Mesendoderm (in vitro differentiated cells): ENCODE results near the gene ERC2.
A peak's percentile ranks its signal among the peaks of the same experiment; 100 is the strongest.

Experiments used
- DNase-seq: peaks from one replicate; pipeline ENCODE4 v3.0.0; 2013
- H2AK5ac ChIP-seq: 2 replicates; pipeline ENCODE4 v1.6.1; 2013; ENCODE audit warnings: low read length, inconsistent platforms
- H2BK120ac ChIP-seq: 2 replicates; pipeline ENCODE4 v1.6.1; 2013; ENCODE audit warnings: low read depth, mild to moderate bottlenecking, low read length, moderate library complexity, mixed read lengths
- H2BK15ac ChIP-seq: replicated peaks from 2 replicates; pipeline ENCODE4 v1.6.1; 2013; ENCODE audit warnings: low read depth, mild to moderate bottlenecking, moderate library complexity
- H2BK5ac ChIP-seq: 2 replicates; pipeline ENCODE4 v1.6.1; 2013; ENCODE audit warnings: low read length, inconsistent platforms
- H3K18ac ChIP-seq: 2 replicates; pipeline ENCODE4 v1.6.1; 2013; ENCODE audit warnings: mild to moderate bottlenecking, low read length, mixed read lengths
- H3K23ac ChIP-seq: one replicate; pipeline ENCODE4 v1.6.1; 2013; ENCODE audit warnings: low read length
- H3K27ac ChIP-seq: 2 replicates; pipeline ENCODE4 v1.5.1; 2013; ENCODE audit warnings: low read depth, mild to moderate bottlenecking, inconsistent platforms, low read length, moderate library complexity
- H3K27me3 ChIP-seq: 2 replicates; pipeline ENCODE4 v1.6.1; 2013; ENCODE audit warnings: low read length, control low read depth, mild to moderate bottlenecking, inconsistent platforms; ENCODE audit not compliant: insufficient read depth, poor library complexity
- H3K36me3 ChIP-seq: 2 replicates; pipeline ENCODE4 v1.6.1; 2013; ENCODE audit warnings: low read length, inconsistent platforms; ENCODE audit not compliant: control insufficient read depth, insufficient read depth
- H3K4ac ChIP-seq: one replicate; pipeline ENCODE4 v1.6.1; 2013; ENCODE audit warnings: low read depth, mild to moderate bottlenecking, low read length, moderate library complexity
- H3K4me1 ChIP-seq: 2 replicates; pipeline ENCODE4 v1.6.1; 2013; ENCODE audit warnings: low read depth, low read length, inconsistent platforms; ENCODE audit not compliant: control insufficient read depth
- H3K4me2 ChIP-seq: 2 replicates; pipeline ENCODE4 v1.6.1; 2013; ENCODE audit warnings: low read length
- H3K4me3 ChIP-seq: 2 replicates; pipeline ENCODE4 v1.5.1; 2013; ENCODE audit warnings: mild to moderate bottlenecking, low read length
- H3K56ac ChIP-seq: one replicate; pipeline ENCODE4 v1.6.1; 2013; ENCODE audit warnings: low read length
- H3K79me1 ChIP-seq: 2 replicates; pipeline ENCODE4 v1.6.1; 2013; ENCODE audit warnings: low read length, inconsistent platforms
- H3K79me2 ChIP-seq: 2 replicates; pipeline ENCODE4 v1.6.1; 2013; ENCODE audit warnings: mild to moderate bottlenecking, low read length; ENCODE audit not compliant: control insufficient read depth, insufficient read depth
- H3K9ac ChIP-seq: 2 replicates; pipeline ENCODE4 v1.6.1; 2013; ENCODE audit warnings: low read length, inconsistent platforms
- H4K5ac ChIP-seq: one replicate; pipeline ENCODE4 v1.6.1; 2013; ENCODE audit warnings: low read length
- H4K8ac ChIP-seq: one replicate; pipeline ENCODE4 v1.6.1; 2013; ENCODE audit warnings: low read depth, mild to moderate bottlenecking, control low read depth, low read length, moderate library complexity
- WGBS: extraction: QIAGEN DNeasy Blood & Tissue Kit; methylation state at CpG from one replicate; pipeline ENCODE4 v1.1.7; 2013; ENCODE audit warnings: low lambda C conversion rate, missing lambda C conversion rate; ENCODE audit not compliant: insufficient coverage; ENCODE audit errors: extremely low coverage; 5-methylcytosine and 5-hydroxymethylcytosine counted together

The ERC2 gene

GRCh38 chr3:55484801-55485791 lies 983.2 kb downstream of the ERC2 start:
- H2BK120ac ChIP-seq = no peak overlapping the region
- H3K4ac ChIP-seq = peak overlapping the region; percentile 60
- no peaks in the 10 kb centered on the region for H3K36me3 ChIP-seq
- peak overlapping the region; percentile 90 for H2BK5ac ChIP-seq
- no CpG with 5 or more reads among the region's 57 CpGs for WGBS
- peak overlapping the region; percentile 76 for H3K4me3 ChIP-seq
- no peak overlapping the region for H4K8ac ChIP-seq
- peak overlapping the region; percentile 74 for H3K27ac ChIP-seq
- peak overlapping the region; percentile 100 for H3K4me2 ChIP-seq
- peak overlapping the region; percentile 81 for H4K5ac ChIP-seq
- H3K27me3 ChIP-seq = peaks cover 7% of the 10 kb centered on the region
- H3K4me1 ChIP-seq = peaks cover 8% of the 10 kb centered on the region
- peak; percentile 95 for DNase-seq
- peak overlapping the region; percentile 96 for H3K9ac ChIP-seq
- peaks cover 6% of the 10 kb centered on the region for H3K79me1 ChIP-seq
- H3K18ac ChIP-seq = peak overlapping the region; percentile 75
- no peak overlapping the region for H2BK15ac ChIP-seq
- peak overlapping the region; percentile 97 for H3K56ac ChIP-seq
- H3K79me2 ChIP-seq = peaks cover 32% of the 10 kb centered on the region
- H3K23ac ChIP-seq = peak overlapping the region; percentile 89
- no peak overlapping the region for H2AK5ac ChIP-seq

GRCh38 chr3:55484191-55484689 lies 984.0 kb downstream of the ERC2 start:
- Histone ChIP-seq H2BK120ac (no peak overlapping the region), H2AK5ac (no peak overlapping the region), H3K23ac (no peak overlapping the region), H3K18ac (no peak overlapping the region), H4K5ac (no peak overlapping the region), H3K36me3 (no peaks in the 10 kb centered on the region), H3K79me1 (peaks cover 6% of the 10 kb centered on the region), H2BK15ac (no peak overlapping the region), H4K8ac (no peak overlapping the region), H3K4me3 (peak overlapping the region; percentile 76), H2BK5ac (peak overlapping the region; percentile 35), H3K56ac (peak overlapping the region; percentile 91), H3K4me1 (peaks cover 8% of the 10 kb centered on the region), H3K27me3 (peaks cover 11% of the 10 kb centered on the region), H3K79me2 (peaks cover 32% of the 10 kb centered on the region), H3K4me2 (peak overlapping the region; percentile 100), H3K4ac (no peak overlapping the region), H3K9ac (peak overlapping the region; percentile 85), H3K27ac (no peak overlapping the region)
- DNase-seq = peak; percentile 62
- WGBS = no CpG with 5 or more reads among the region's 20 CpGs

- Histone ChIP-seq H2BK120ac (no peak overlapping the region), H3K23ac (no peak overlapping the region), H3K27ac (no peak overlapping the region), H3K79me2 (peaks cover 29% of the 10 kb centered on the region), H3K56ac (peak overlapping the region; percentile 91), H3K27me3 (peaks cover 11% of the 10 kb centered on the region), H4K5ac (no peak overlapping the region), H3K4me2 (peak overlapping the region; percentile 100), H3K36me3 (no peaks in the 10 kb centered on the region), H3K9ac (peak overlapping the region; percentile 85), H2BK5ac (no peak overlapping the region), H3K79me1 (peaks cover 6% of the 10 kb centered on the region), H4K8ac (no peak overlapping the region), H2AK5ac (no peak overlapping the region), H3K4ac (no peak overlapping the region), H2BK15ac (no peak overlapping the region), H3K18ac (peak overlapping the region; percentile 65), H3K4me3 (peak overlapping the region; percentile 76), H3K4me1 (peaks cover 8% of the 10 kb centered on the region)
- no CpG with 5 or more reads among the region's 40 CpGs for WGBS
- DNase-seq = peak; percentile 61
Measured at GRCh38 chr3:55483196-55484095, 984.8 kb downstream of the ERC2 start.

- no peak overlapping the region for H2BK120ac ChIP-seq
- peak overlapping the region; percentile 85 for H3K9ac ChIP-seq
- H2BK15ac ChIP-seq = no peak overlapping the region
- peaks cover 11% of the 10 kb centered on the region for H3K27me3 ChIP-seq
- peaks cover 6% of the 10 kb centered on the region for H3K79me1 ChIP-seq
- H2BK5ac ChIP-seq = no peak overlapping the region
- H3K4me3 ChIP-seq = peak overlapping the region; percentile 75
- no peaks in the 10 kb centered on the region for H3K36me3 ChIP-seq
- H3K4me2 ChIP-seq = peak overlapping the region; percentile 100
- peaks cover 8% of the 10 kb centered on the region for H3K4me1 ChIP-seq
- H3K79me2 ChIP-seq = peaks cover 29% of the 10 kb centered on the region
- no peak overlapping the region for H3K4ac ChIP-seq
- no peak overlapping the region for H2AK5ac ChIP-seq
- H3K18ac ChIP-seq = peak overlapping the region; percentile 65
- DNase-seq = peak; percentile 64
- H3K27ac ChIP-seq = peak overlapping the region; percentile 19
- H4K8ac ChIP-seq = no peak overlapping the region
- H3K56ac ChIP-seq = peak overlapping the region; percentile 91
- H4K5ac ChIP-seq = no peak overlapping the region
- H3K23ac ChIP-seq = peak overlapping the region; percentile 68
- no CpG with 5 or more reads among the region's 38 CpGs for WGBS
Measured at GRCh38 chr3:55482496-55483195, 985.6 kb downstream of the ERC2 start.
